Tibial nerve (tissue), 4 donors: ENCODE results near the gene PAIP2B. TPM values are rescaled to one million over a fixed set of nuclear protein-coding genes. Genes with fewer than 3 reads are reported as not detected.

ENCODE experiments used
- small RNA-seq: library from RNA; depleted of rRNA; stranded (forward); fragments of <200 nt; gene quantifications from one replicate; pipeline ENCODE3, GENCODE V24; 2016
- total RNA-seq, 4 donors: library from RNA; depleted of rRNA; stranded (reverse); fragments of >200 nt; gene quantifications; one replicate each; pipeline ENCODE4 v1.1.0, GENCODE V29; 2016

Gene PAIP2B
- total RNA-seq, 4 donors from 2014 or later, result 5.7 to 22.1 (median 13.6) TPM

Small RNA genes within 50 kb of the gene (small RNA-seq; reads per million reads assigned to genes)
- not detected for gene AC007881.1

Other genes with a start within 250 kb of the PAIP2B start
- 1 to 10 TPM; 1.3 to 9.0 (median 2.7) TPM for gene ANKRD53, start 248.5 kb downstream of the PAIP2B start, total RNA-seq
- gene TEX261, start 232.2 kb downstream of the PAIP2B start, total RNA-seq, result 10 to 100 TPM; 36.1 to 38.7 (median 37.0) TPM
- 100 to 1,000 TPM in 1 of 4 donors, 10 to 100 TPM in 3; 40.6 to 113 (median 65.5) TPM for gene NAGK, start 158.5 kb downstream of the PAIP2B start, total RNA-seq
- gene MCEE, start 96.9 kb downstream of the PAIP2B start, total RNA-seq, result 10 to 100 TPM in 3 of 4 donors, 1 to 10 TPM in 1; 7.5 to 17.2 (median 12.2) TPM
- gene MPHOSPH10, start 96.5 kb downstream of the PAIP2B start, total RNA-seq, result 10 to 100 TPM; 15.3 to 30.8 (median 16.6) TPM
- gene ZNF638, start 104.7 kb upstream of the PAIP2B start, total RNA-seq, result 100 to 1,000 TPM; 202 to 286 (median 252) TPM
- gene DYSF, start 226.5 kb upstream of the PAIP2B start, total RNA-seq, result 10 to 100 TPM in 1 of 4 donors, 1 to 10 TPM in 3; 4.2 to 12.0 (median 5.9) TPM